Tibial artery (tissue), 4 donors: Measurements from ENCODE around the gene PLA2R1.

ENCODE experiments used
- DNase-seq, 2 donors: peaks; one replicate each; pipeline ENCODE4 v3.0.0-alpha.2; 2019
- H3K27ac ChIP-seq, 2 donors: fragments of 200-600 bp; sonication (generic) in 1 of 2; 1 replicate in 1 of 2; 2 replicates in 1 of 2; pipeline ENCODE4 v1.5.1; 2018 to 2019; ENCODE audit warnings: mild to moderate bottlenecking in 1 of 2
- H3K27me3 ChIP-seq, 2 donors: fragments of 200-600 bp; sonication (generic) in 1 of 2; one replicate each; pipeline versions ENCODE4 v1.5.1 to v1.6.0; 2016 to 2019
- H3K36me3 ChIP-seq, 3 donors: fragments of 200-600 bp; sonication (generic) in 2 of 3; one replicate each; pipeline ENCODE4 v1.5.1; 2016 to 2019; ENCODE audit warnings: mild to moderate bottlenecking in 2 of 3
- H3K4me1 ChIP-seq, 4 donors: fragments of 200-600 bp; sonication (generic) in 2 of 4; 1 replicate in 3 of 4; 2 replicates in 1 of 4; pipeline ENCODE4 v1.5.1; 2016 to 2019
- H3K4me3 ChIP-seq, 2 donors: fragments of 200-600 bp; sonication (generic) in 1 of 2; 1 replicate in 1 of 2; 2 replicates in 1 of 2; pipeline ENCODE4 v1.5.1; 2018 to 2019; ENCODE audit warnings: mild to moderate bottlenecking in 2 of 2
- H3K9me3 ChIP-seq, 3 donors: fragments of 200-600 bp; sonication (generic) in 1 of 3; one replicate each; pipeline ENCODE4 v1.5.1; 2016 to 2019
- CTCF ChIP-seq, 2 experiments: fragments of 200-600 bp in 1 of 2; fragments of 450-650 bp in 1 of 2; IDR thresholded peaks; one replicate each; pipeline ENCODE4 v1.5.1; 2017 to 2019; ENCODE audit warnings: antibody characterized with exemption in 2 of 2, mild to moderate bottlenecking in 1 of 2, moderate library complexity in 1 of 2
- intact Hi-C: fragments of 100-400 bp; cut with DNase I; formaldehyde crosslinking; loops from one replicate; pipeline ENCODE4 v1.15.0; 2023; ENCODE audit warnings: low total_unique reads

PLA2R1 gene

GRCh38 chr2:160063271-160063670, 856 bp upstream of the PLA2R1 start:
- Histone ChIP-seq H3K27ac (peak overlapping the region; percentile 85 to 90), H3K4me1 (peaks cover 0 to 40% (median 22%) of the 10 kb centered on the region in 4 donors), H3K27me3 (no peaks in the 10 kb centered on the region), H3K4me3 (peak overlapping the region; percentile 85 to 96), H3K9me3 (no peaks in the 10 kb centered on the region), H3K36me3 (no peaks in the 10 kb centered on the region)
- intact Hi-C loops = no loop called here
- DNase-seq = no peak
- no peak for TF ChIP-seq CTCF (IDR thresholded peaks at IDR 0.05)

GRCh38 chr2:160061944-160062291, 497 bp downstream of the PLA2R1 start:
- Histone ChIP-seq H3K27me3 (no peaks in the 10 kb centered on the region), H3K4me1 (peaks cover 0 to 48% (median 28%) of the 10 kb centered on the region in 4 donors), H3K9me3 (no peaks in the 10 kb centered on the region), H3K36me3 (no peaks in the 10 kb centered on the region), H3K4me3 (peak overlapping the region; percentile 85 to 96), H3K27ac (peak overlapping the region; percentile 85 to 90)
- no peak for TF ChIP-seq CTCF (IDR thresholded peaks at IDR 0.05)
- intact Hi-C loops = no loop called here
- peak in 1 of 2 donors; percentile 30 for DNase-seq

GRCh38 chr2:160061533-160061932, 882 bp downstream of the PLA2R1 start:
- Histone ChIP-seq H3K4me1 (peaks cover 0 to 51% (median 30%) of the 10 kb centered on the region in 4 donors), H3K27me3 (no peaks in the 10 kb centered on the region), H3K36me3 (no peaks in the 10 kb centered on the region), H3K27ac (peak overlapping the region; percentile 85 to 90), H3K9me3 (no peaks in the 10 kb centered on the region), H3K4me3 (peak overlapping the region; percentile 85 to 96)
- intact Hi-C loops = no loop called here
- no peak for DNase-seq
- no peak for TF ChIP-seq CTCF (IDR thresholded peaks at IDR 0.05)

- TF ChIP-seq CTCF (IDR thresholded peaks at IDR 0.05) = no peak
- Histone ChIP-seq H3K36me3 (no peaks in the 10 kb centered on the region), H3K9me3 (no peaks in the 10 kb centered on the region), H3K4me1 (peaks cover 0 to 63% (median 36%) of the 10 kb centered on the region in 4 donors), H3K27ac (peak overlapping the region; percentile 85 to 90), H3K4me3 (no peak overlapping the region), H3K27me3 (no peaks in the 10 kb centered on the region)
- no peak for DNase-seq
- intact Hi-C loops = no loop called here
Observed at GRCh38 chr2:160060297-160060696, 2.1 kb downstream of the PLA2R1 start.

DNA sequence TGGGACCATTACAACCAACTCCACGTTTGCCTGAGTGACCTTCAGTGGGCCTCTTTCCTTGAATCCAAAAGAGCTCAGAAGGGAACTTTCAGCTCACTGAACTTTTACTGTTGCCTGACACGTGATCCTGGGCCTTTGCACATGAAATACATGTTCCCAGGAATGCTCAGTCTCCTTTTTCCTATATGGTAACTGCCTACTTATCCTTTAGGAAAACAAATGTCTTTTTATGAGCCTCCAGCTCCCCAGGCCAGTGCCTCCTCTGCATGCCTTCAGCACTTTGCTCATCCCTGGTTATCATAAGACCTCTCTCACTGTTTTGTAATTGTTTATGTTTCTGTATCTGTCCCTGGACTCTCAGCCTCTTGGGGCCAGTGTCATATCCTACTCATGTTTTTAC, 5.1 kb downstream of the PLA2R1 start:
- Histone ChIP-seq H3K9me3 (no peaks in the 10 kb centered on the region), H3K4me1 (peaks cover 0 to 63% (median 35%) of the 10 kb centered on the region in 4 donors), H3K4me3 (no peak overlapping the region), H3K27ac (no peak overlapping the region), H3K27me3 (no peaks in the 10 kb centered on the region), H3K36me3 (no peaks in the 10 kb centered on the region)
- TF ChIP-seq CTCF (IDR thresholded peaks at IDR 0.05) = no peak
- intact Hi-C loops = no loop called here
- no peak for DNase-seq

- DNase-seq = no peak
- Histone ChIP-seq H3K4me1 (peaks cover 0 to 70% (median 33%) of the 10 kb centered on the region in 4 donors), H3K27ac (peak overlapping the region; percentile 28 to 34), H3K4me3 (no peak overlapping the region), H3K9me3 (no peaks in the 10 kb centered on the region), H3K36me3 (no peaks in the 10 kb centered on the region), H3K27me3 (no peaks in the 10 kb centered on the region)
- intact Hi-C loops = no loop called here
- no peak for TF ChIP-seq CTCF (IDR thresholded peaks at IDR 0.05)
Observed at GRCh38 chr2:160055726-160056108, 6.7 kb downstream of the PLA2R1 start.
